Liver (tissue), 9 donors: ENCODE data around the gene CCL25. TPM values are rescaled to one million over a fixed set of nuclear protein-coding genes. Genes with fewer than 3 reads are reported as not detected.

ENCODE experiments used
- DNase-seq: peaks from one replicate; pipeline ENCODE4 v3.0.0-alpha.2; 2017; ENCODE audit warnings: low spot score
- H3K27ac ChIP-seq, 2 donors: one replicate each; pipeline ENCODE4 v1.7.0; 2013; ENCODE audit warnings: inconsistent platforms in 2 of 2, low read length in 2 of 2, control low read depth in 1 of 2, low read depth in 1 of 2, mild to moderate bottlenecking in 1 of 2
- H3K27me3 ChIP-seq, 4 donors: one replicate each; pipeline versions ENCODE4 v1.6.1 to v1.7.0; 2013; ENCODE audit warnings: low read length in 3 of 4, inconsistent platforms in 1 of 4, mild to moderate bottlenecking in 1 of 4, moderate library complexity in 1 of 4; ENCODE audit not compliant: control insufficient read depth in 4 of 4, insufficient read depth in 4 of 4
- H3K36me3 ChIP-seq, 4 donors: one replicate each; pipeline versions ENCODE4 v1.6.1 to v1.7.0; 2013; ENCODE audit warnings: low read length in 3 of 4, mild to moderate bottlenecking in 3 of 4, low read depth in 1 of 4, moderate library complexity in 1 of 4; ENCODE audit not compliant: control insufficient read depth in 4 of 4, insufficient read depth in 3 of 4
- H3K4me1 ChIP-seq, 4 donors: one replicate each; pipeline versions ENCODE4 v1.6.1 to v1.7.0; 2013; ENCODE audit warnings: low read length in 3 of 4, mild to moderate bottlenecking in 3 of 4, moderate library complexity in 1 of 4; ENCODE audit not compliant: control insufficient read depth in 4 of 4, insufficient read depth in 4 of 4
- H3K4me3 ChIP-seq, 3 donors: one replicate each; pipeline versions ENCODE4 v1.6.1 to v1.7.0; 2013; ENCODE audit warnings: low read length in 3 of 3, control low read depth in 1 of 3, low read depth in 1 of 3, mild to moderate bottlenecking in 1 of 3
- H3K9ac ChIP-seq, 2 donors: one replicate each; pipeline ENCODE4 v1.7.0; 2013; ENCODE audit warnings: low read length in 2 of 2, mild to moderate bottlenecking in 2 of 2, moderate library complexity in 2 of 2, control low read depth in 1 of 2, low read depth in 1 of 2
- H3K9me3 ChIP-seq, 4 donors: one replicate each; pipeline versions ENCODE4 v1.6.1 to v1.7.0; 2013; ENCODE audit warnings: low read length in 3 of 4; ENCODE audit not compliant: control insufficient read depth in 4 of 4
- EGR1 ChIP-seq, 2 donors: IDR thresholded peaks; 2 replicates each; pipeline ENCODE4 v1.6.1; 2016 to 2018; ENCODE audit warnings: antibody characterized with exemption in 2 of 2, low read depth in 2 of 2
- FOXA1 ChIP-seq: IDR thresholded peaks from 2 replicates; pipeline ENCODE4 v1.6.1; 2016; ENCODE audit warnings: antibody characterized with exemption
- FOXA2 ChIP-seq: IDR thresholded peaks from 2 replicates; pipeline ENCODE4 v1.6.1; 2016; ENCODE audit warnings: antibody characterized with exemption
- GABPA ChIP-seq, 2 donors: IDR thresholded peaks in 1 of 2; conservative IDR thresholded peaks in 1 of 2; 2 replicates each; pipeline ENCODE4 v1.6.1; 2016; ENCODE audit warnings: antibody characterized with exemption in 2 of 2, mild to moderate bottlenecking in 1 of 2, moderate library complexity in 1 of 2
- HNF4A ChIP-seq, 2 donors: conservative IDR thresholded peaks; 2 replicates each; pipeline ENCODE4 v1.6.1; 2016; ENCODE audit warnings: antibody characterized with exemption in 2 of 2, mild to moderate bottlenecking in 2 of 2
- MAX ChIP-seq: IDR thresholded peaks from 2 replicates; pipeline ENCODE4 v1.6.1; 2016; ENCODE audit warnings: antibody characterized with exemption
- NR2F2 ChIP-seq: IDR thresholded peaks from 2 replicates; pipeline ENCODE4 v1.6.1; 2016; ENCODE audit warnings: antibody characterized with exemption
- RAD21 ChIP-seq, 2 donors: IDR thresholded peaks; 2 replicates each; pipeline ENCODE4 v1.6.1; 2016; ENCODE audit warnings: antibody characterized with exemption in 2 of 2, mild to moderate bottlenecking in 2 of 2
- REST ChIP-seq: IDR thresholded peaks from 2 replicates; pipeline ENCODE4 v1.6.1; 2016; ENCODE audit warnings: antibody characterized with exemption, mild to moderate bottlenecking
- SP1 ChIP-seq: IDR thresholded peaks from 2 replicates; pipeline ENCODE4 v1.6.1; 2018; ENCODE audit warnings: antibody characterized with exemption, mild to moderate bottlenecking
- TAF1 ChIP-seq: conservative IDR thresholded peaks from 2 replicates; pipeline ENCODE4 v1.6.1; 2016; ENCODE audit warnings: antibody characterized with exemption, mild to moderate bottlenecking
- YY1 ChIP-seq: IDR thresholded peaks from 2 replicates; pipeline ENCODE4 v1.6.1; 2016; ENCODE audit warnings: antibody characterized with exemption, mild to moderate bottlenecking
- ZBTB33 ChIP-seq: IDR thresholded peaks from 2 replicates; pipeline ENCODE4 v1.6.1; 2016; ENCODE audit warnings: antibody characterized with exemption
- WGBS: extraction: QIAGEN DNeasy Blood & Tissue Kit; methylation state at CpG from one replicate; pipeline ENCODE4 v1.1.7; 2013; 5-methylcytosine and 5-hydroxymethylcytosine counted together
- polyA plus RNA-seq, 2 donors: library from polyadenylated mRNA; stranded (reverse) in 1 of 2; unstranded in 1 of 2; fragments of 200-250 nt in 1 of 2; fragments of >200 nt in 1 of 2; fragmentation: Nextera tagmentation in 1 of 2; extraction: Ambion mirVana in 1 of 2; gene quantifications; one replicate each; pipeline versions ENCODE4 v1.2.1 to v1.2.3, GENCODE V29; 2013 to 2015
- total RNA-seq, 2 donors: library from RNA; depleted of rRNA; stranded (reverse); fragments of >200 nt; gene quantifications; one replicate each; pipeline ENCODE4 v1.2.3, GENCODE V29; 2014
- TF ChIP-seq, protein P1 (sequence below): fragments of 150-350 bp; IDR thresholded peaks from 2 replicates; pipeline ENCODE4 v1.5.1; 2017; ENCODE audit warnings: improper control_type of control experiment, low read depth, low read length; ENCODE audit not compliant: missing input control
- TF ChIP-seq, protein P2 (sequence below): IDR thresholded peaks from 2 replicates; pipeline ENCODE4 v1.6.1; 2016; ENCODE audit warnings: antibody characterized with exemption
- donor health status: healthy.
- donor health status: healthy.
- donor health status: healthy.
- donor health status: healthy.
- donor health status: healthy.

CCL25 gene
- total and polyA plus RNA-seq, 4 donors = not detected

GRCh38 chr19:8056533-8056932 lies 4.0 kb downstream of the CCL25 start:
- Histone ChIP-seq H3K27ac (no peak overlapping the region), H3K9ac (no peak overlapping the region), H3K4me3 (no peak overlapping the region), H3K36me3 (no peaks in the 10 kb centered on the region), H3K27me3 (no peaks in the 10 kb centered on the region), H3K4me1 (peaks cover 0 to 19% (median 12%) of the 10 kb centered on the region in 4 donors), H3K9me3 (no peaks in the 10 kb centered on the region)
- WGBS = 96% methylated on average over 4 of the region's 4 CpGs
- TF ChIP-seq TAF1 (no peak), FOXA2 (no peak), SP1 (no peak), RAD21 (IDR thresholded peaks at IDR 0.05) (no peak), NR2F2 (no peak), MAX (no peak), YY1 (no peak), FOXA1 (no peak), REST (no peak)
- TF ChIP-seq, protein P1, sequence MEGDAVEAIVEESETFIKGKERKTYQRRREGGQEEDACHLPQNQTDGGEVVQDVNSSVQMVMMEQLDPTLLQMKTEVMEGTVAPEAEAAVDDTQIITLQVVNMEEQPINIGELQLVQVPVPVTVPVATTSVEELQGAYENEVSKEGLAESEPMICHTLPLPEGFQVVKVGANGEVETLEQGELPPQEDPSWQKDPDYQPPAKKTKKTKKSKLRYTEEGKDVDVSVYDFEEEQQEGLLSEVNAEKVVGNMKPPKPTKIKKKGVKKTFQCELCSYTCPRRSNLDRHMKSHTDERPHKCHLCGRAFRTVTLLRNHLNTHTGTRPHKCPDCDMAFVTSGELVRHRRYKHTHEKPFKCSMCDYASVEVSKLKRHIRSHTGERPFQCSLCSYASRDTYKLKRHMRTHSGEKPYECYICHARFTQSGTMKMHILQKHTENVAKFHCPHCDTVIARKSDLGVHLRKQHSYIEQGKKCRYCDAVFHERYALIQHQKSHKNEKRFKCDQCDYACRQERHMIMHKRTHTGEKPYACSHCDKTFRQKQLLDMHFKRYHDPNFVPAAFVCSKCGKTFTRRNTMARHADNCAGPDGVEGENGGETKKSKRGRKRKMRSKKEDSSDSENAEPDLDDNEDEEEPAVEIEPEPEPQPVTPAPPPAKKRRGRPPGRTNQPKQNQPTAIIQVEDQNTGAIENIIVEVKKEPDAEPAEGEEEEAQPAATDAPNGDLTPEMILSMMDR = no peak
- TF ChIP-seq, protein P2, sequence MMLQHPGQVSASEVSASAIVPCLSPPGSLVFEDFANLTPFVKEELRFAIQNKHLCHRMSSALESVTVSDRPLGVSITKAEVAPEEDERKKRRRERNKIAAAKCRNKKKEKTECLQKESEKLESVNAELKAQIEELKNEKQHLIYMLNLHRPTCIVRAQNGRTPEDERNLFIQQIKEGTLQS = no peak
- no peak for DNase-seq

DNA sequence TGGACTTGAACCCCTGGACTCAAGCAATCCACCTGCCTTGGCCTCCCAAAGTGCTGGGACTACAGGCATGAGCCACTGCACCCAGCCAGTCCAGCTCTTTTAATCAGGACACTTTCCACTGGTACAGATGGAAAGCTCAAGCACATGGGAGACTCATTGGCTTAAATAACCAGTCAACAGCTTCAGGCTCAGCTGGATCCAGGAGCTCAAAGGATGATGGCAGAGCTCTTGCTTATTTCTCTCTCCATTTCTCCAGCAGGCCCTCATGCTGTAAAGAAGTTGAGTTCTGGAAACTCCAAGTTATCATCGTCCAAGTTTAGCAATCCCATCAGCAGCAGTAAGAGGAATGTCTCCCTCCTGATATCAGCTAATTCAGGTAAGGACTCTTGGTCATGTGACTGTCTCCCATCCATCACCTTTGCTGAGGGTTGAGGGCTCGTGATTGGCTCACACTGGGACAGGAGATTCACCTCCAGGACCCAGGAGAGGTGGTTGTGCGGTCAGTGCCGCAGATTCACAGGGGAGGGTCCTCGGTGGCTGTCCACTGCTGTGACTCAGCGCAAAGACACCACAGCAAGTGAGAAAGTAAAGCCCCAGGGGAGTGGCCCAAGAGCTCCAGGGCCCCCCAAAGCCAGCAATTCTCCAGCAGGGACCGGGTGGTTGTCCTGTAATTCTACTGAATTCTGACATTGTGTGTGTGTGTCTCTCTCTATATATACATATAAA lies 5.1 kb downstream of the CCL25 start:
- TF ChIP-seq ZBTB33 (no peak), RAD21 (IDR thresholded peaks at IDR 0.05) (no peak), YY1 (no peak), GABPA (IDR thresholded peaks at IDR 0.05 in 1 of 2, conservative IDR thresholded peaks at IDR 0.05 in 1 of 2) (no peak), EGR1 (IDR thresholded peaks at IDR 0.05; ENCODE audit: low read depth in 2 of 2) (no peak), HNF4A (conservative IDR thresholded peaks at IDR 0.05) (no peak)
- Histone ChIP-seq H3K4me3 (no peak overlapping the region), H3K27ac (no peak overlapping the region), H3K9ac (no peak overlapping the region), H3K27me3 (no peaks in the 10 kb centered on the region), H3K36me3 (no peaks in the 10 kb centered on the region), H3K9me3 (no peaks in the 10 kb centered on the region), H3K4me1 (peaks cover 0 to 13% (median 10%) of the 10 kb centered on the region in 4 donors)
- DNase-seq = no peak
- 81% methylated on average over 7 of the region's 7 CpGs for WGBS
